ENCODE data around the gene KCNH6. TPM values are rescaled to one million over a fixed set of nuclear protein-coding genes. Genes with fewer than 3 reads are reported as not detected.

Gene KCNH6
- total RNA-seq, 2 experiments from 2014 or later, result not detected

DNA sequence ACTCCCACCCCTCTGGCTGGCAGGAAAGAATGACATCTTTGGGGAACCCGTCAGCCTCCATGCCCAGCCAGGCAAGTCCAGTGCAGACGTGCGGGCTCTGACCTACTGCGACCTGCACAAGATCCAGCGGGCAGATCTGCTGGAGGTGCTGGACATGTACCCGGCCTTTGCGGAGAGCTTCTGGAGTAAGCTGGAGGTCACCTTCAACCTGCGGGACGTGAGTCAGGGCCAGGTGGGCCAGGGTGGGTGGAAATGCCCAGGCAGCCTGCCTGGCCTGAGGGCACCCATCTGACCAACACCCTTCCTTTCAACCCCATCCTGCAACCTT, 19.0 kb downstream of the KCNH6 start:
- Histone ChIP-seq H3K27me3 (ENCODE audit: control insufficient read depth in 1 of 2, insufficient read depth in 2 of 2, low read length in 2 of 2) (peaks cover 16 to 22% of the 10 kb centered on the region in 2 experiments), H3K4me3 (ENCODE audit: low read length) (no peak overlapping the region), H3K4me1 (ENCODE audit: insufficient read depth, low read length) (peaks cover 9% of the 10 kb centered on the region), H3K9me3 (ENCODE audit: control insufficient read depth in 1 of 2, insufficient read depth in 1 of 2, low read length in 2 of 2) (no peaks in the 10 kb centered on the region), H3K27ac (ENCODE audit: low read depth in 1 of 2, low read length in 2 of 2) (no peak overlapping the region), H3K36me3 (ENCODE audit: insufficient read depth, low read length) (no peaks in the 10 kb centered on the region)
- ChIA-PET POLR2A (no interaction called here), CTCF (no interaction called here)
- Mint-ChIP-seq H3K36me3 (ENCODE audit: low read depth) (no peaks in the 10 kb centered on the region), H3K27ac (no peak overlapping the region), H3K9me3 (no peaks in the 10 kb centered on the region), H3K4me3 (no peak overlapping the region), H3K27me3 (peaks cover 29% of the 10 kb centered on the region), H3K4me1 (ENCODE audit: low read depth) (peaks cover 4% of the 10 kb centered on the region)
- TF ChIP-seq, protein P1, sequence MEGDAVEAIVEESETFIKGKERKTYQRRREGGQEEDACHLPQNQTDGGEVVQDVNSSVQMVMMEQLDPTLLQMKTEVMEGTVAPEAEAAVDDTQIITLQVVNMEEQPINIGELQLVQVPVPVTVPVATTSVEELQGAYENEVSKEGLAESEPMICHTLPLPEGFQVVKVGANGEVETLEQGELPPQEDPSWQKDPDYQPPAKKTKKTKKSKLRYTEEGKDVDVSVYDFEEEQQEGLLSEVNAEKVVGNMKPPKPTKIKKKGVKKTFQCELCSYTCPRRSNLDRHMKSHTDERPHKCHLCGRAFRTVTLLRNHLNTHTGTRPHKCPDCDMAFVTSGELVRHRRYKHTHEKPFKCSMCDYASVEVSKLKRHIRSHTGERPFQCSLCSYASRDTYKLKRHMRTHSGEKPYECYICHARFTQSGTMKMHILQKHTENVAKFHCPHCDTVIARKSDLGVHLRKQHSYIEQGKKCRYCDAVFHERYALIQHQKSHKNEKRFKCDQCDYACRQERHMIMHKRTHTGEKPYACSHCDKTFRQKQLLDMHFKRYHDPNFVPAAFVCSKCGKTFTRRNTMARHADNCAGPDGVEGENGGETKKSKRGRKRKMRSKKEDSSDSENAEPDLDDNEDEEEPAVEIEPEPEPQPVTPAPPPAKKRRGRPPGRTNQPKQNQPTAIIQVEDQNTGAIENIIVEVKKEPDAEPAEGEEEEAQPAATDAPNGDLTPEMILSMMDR (IDR thresholded peaks at IDR 0.05), result no peak
- intact Hi-C loops (cut with DNase I, micrococcal nuclease), result no loop called here
- peak in 1 of 14 experiments; percentile 23 for DNase-seq
- no peak for ATAC-seq (ENCODE audit: poor library complexity)

GRCh38 chr17:63542942-63543821, 20.0 kb downstream of the KCNH6 start:
- intact Hi-C loops (cut with DNase I, micrococcal nuclease), result no loop called here
- peaks cover 25% of the 10 kb centered on the region for H3K27me3 Mint-ChIP-seq
- Histone ChIP-seq H3K4me1 (ENCODE audit: insufficient read depth, low read length) (peaks cover 4% of the 10 kb centered on the region), H3K4me3 (ENCODE audit: low read length) (no peak overlapping the region), H3K36me3 (ENCODE audit: insufficient read depth, low read length) (no peaks in the 10 kb centered on the region), H3K27ac (ENCODE audit: low read depth in 1 of 2, low read length in 2 of 2) (no peak overlapping the region), H3K9me3 (ENCODE audit: control insufficient read depth in 1 of 2, insufficient read depth in 1 of 2, low read length in 2 of 2) (no peaks in the 10 kb centered on the region), H3K27me3 (ENCODE audit: control insufficient read depth in 1 of 2, insufficient read depth in 2 of 2, low read length in 2 of 2) (peaks cover 12 to 14% of the 10 kb centered on the region in 2 experiments)
- peaks cover 4% of the 10 kb centered on the region for H3K4me1 Mint-ChIP-seq (ENCODE audit: low read depth)
- DNase-seq, result peak in 1 of 14 experiments; percentile 11
- POLR2A ChIA-PET, result no interaction called here
- no peaks in the 10 kb centered on the region for H3K9me3 Mint-ChIP-seq
- H3K27ac Mint-ChIP-seq, result no peak overlapping the region
- no peak for ATAC-seq (ENCODE audit: poor library complexity)
- TF ChIP-seq, protein P1 (IDR thresholded peaks at IDR 0.05), result no peak
- H3K4me3 Mint-ChIP-seq, result no peak overlapping the region
- CTCF ChIA-PET, result no interaction called here
- no peaks in the 10 kb centered on the region for H3K36me3 Mint-ChIP-seq (ENCODE audit: low read depth)

GRCh38 chr17:63543822-63544420, 20.8 kb downstream of the KCNH6 start:
- intact Hi-C loops (cut with DNase I, micrococcal nuclease), result no loop called here
- H3K27me3 Mint-ChIP-seq, result peaks cover 19% of the 10 kb centered on the region
- H3K27ac Mint-ChIP-seq, result no peak overlapping the region
- Histone ChIP-seq H3K27me3 (ENCODE audit: control insufficient read depth in 1 of 2, insufficient read depth in 2 of 2, low read length in 2 of 2) (peaks cover 6 to 7% of the 10 kb centered on the region in 2 experiments), H3K27ac (ENCODE audit: low read depth in 1 of 2, low read length in 2 of 2) (no peak overlapping the region), H3K36me3 (ENCODE audit: insufficient read depth, low read length) (no peaks in the 10 kb centered on the region), H3K9me3 (ENCODE audit: control insufficient read depth in 1 of 2, insufficient read depth in 1 of 2, low read length in 2 of 2) (no peaks in the 10 kb centered on the region), H3K4me1 (ENCODE audit: insufficient read depth, low read length) (peaks cover 3% of the 10 kb centered on the region), H3K4me3 (ENCODE audit: low read length) (no peak overlapping the region)
- no peak overlapping the region for H3K4me3 Mint-ChIP-seq
- CTCF ChIA-PET, result no interaction called here
- DNase-seq (peak in 1 of 14 experiments; percentile 28), ATAC-seq (ENCODE audit: poor library complexity) (no peak)
- H3K9me3 Mint-ChIP-seq, result no peaks in the 10 kb centered on the region
- TF ChIP-seq, protein P1 (IDR thresholded peaks at IDR 0.05), result no peak
- POLR2A ChIA-PET, result no interaction called here
- H3K4me1 Mint-ChIP-seq (ENCODE audit: low read depth), result no peaks in the 10 kb centered on the region
- H3K36me3 Mint-ChIP-seq (ENCODE audit: low read depth), result no peaks in the 10 kb centered on the region

Data from CD4-positive, alpha-beta T cell (primary cell).